Neuronal stem cell (in vitro differentiated cells): ENCODE results near the gene LSM14B.
A peak's percentile ranks its signal among the peaks of the same experiment; 100 is the strongest.

Source experiments
- DNase-seq: peaks from one replicate; pipeline ENCODE4 v3.0.0-alpha.2; 2013; ENCODE audit warnings: low spot score
- H2AFZ ChIP-seq: one replicate; pipeline ENCODE4 v1.6.1; 2013; ENCODE audit warnings: mild to moderate bottlenecking, low read length, inconsistent platforms
- H2AK5ac ChIP-seq: 2 replicates; pipeline ENCODE4 v1.6.1; 2013; ENCODE audit warnings: low read depth, mild to moderate bottlenecking, inconsistent platforms, low read length, moderate library complexity, mixed read lengths
- H2BK120ac ChIP-seq: 2 replicates; pipeline ENCODE4 v1.6.1; 2013; ENCODE audit warnings: low read depth, mild to moderate bottlenecking, inconsistent platforms, low read length, moderate library complexity, mixed read lengths
- H2BK12ac ChIP-seq: one replicate; pipeline ENCODE4 v1.6.1; 2013; ENCODE audit warnings: low read length, inconsistent platforms
- H2BK15ac ChIP-seq: 2 replicates; pipeline ENCODE4 v1.6.1; 2013; ENCODE audit warnings: mild to moderate bottlenecking, low read length, inconsistent platforms, mixed read lengths
- H2BK5ac ChIP-seq: one replicate; pipeline ENCODE4 v1.6.1; 2013; ENCODE audit warnings: inconsistent platforms, mild to moderate bottlenecking, low read length, moderate library complexity
- H3K14ac ChIP-seq: one replicate; pipeline ENCODE4 v1.6.1; 2013; ENCODE audit warnings: low read length, inconsistent platforms
- H3K18ac ChIP-seq: 2 replicates; pipeline ENCODE4 v1.6.1; 2013; ENCODE audit warnings: low read length, inconsistent platforms
- H3K23ac ChIP-seq: 2 replicates; pipeline ENCODE4 v1.6.1; 2013; ENCODE audit warnings: low read depth, mild to moderate bottlenecking, mixed read lengths, low read length, inconsistent platforms; ENCODE audit not compliant: poor library complexity
- H3K27ac ChIP-seq: replicated peaks from 3 replicates; pipeline ENCODE4 v1.5.1; 2013; ENCODE audit warnings: low read length, inconsistent platforms
- H3K27me3 ChIP-seq, 3 experiments: 2 replicates each; pipeline ENCODE4 v1.6.1; 2013; ENCODE audit warnings: low read length in 3 of 3, mild to moderate bottlenecking in 2 of 3, inconsistent platforms in 1 of 3, low read depth in 1 of 3, mixed read lengths in 1 of 3, moderate library complexity in 1 of 3; ENCODE audit not compliant: control insufficient read depth in 3 of 3, insufficient read depth in 3 of 3
- H3K36me3 ChIP-seq, 2 donors: replicated peaks in 1 of 2; 2 replicates each; pipeline ENCODE4 v1.6.1; 2013; ENCODE audit warnings: low read length in 2 of 2; ENCODE audit not compliant: control insufficient read depth in 2 of 2, insufficient read depth in 2 of 2
- H3K4ac ChIP-seq: 2 replicates; pipeline ENCODE4 v1.6.1; 2013; ENCODE audit warnings: inconsistent platforms, mild to moderate bottlenecking, low read length, moderate library complexity
- H3K4me1 ChIP-seq, 2 donors: 1 replicate in 1 of 2; 2 replicates in 1 of 2; pipeline ENCODE4 v1.6.1; 2013; ENCODE audit warnings: low read length in 2 of 2, low read depth in 1 of 2; ENCODE audit not compliant: control insufficient read depth in 2 of 2, insufficient read depth in 1 of 2
- H3K4me2 ChIP-seq: one replicate; pipeline ENCODE4 v1.6.1; 2013; ENCODE audit warnings: mild to moderate bottlenecking, low read length, inconsistent platforms; ENCODE audit not compliant: insufficient read depth, poor library complexity, severe bottlenecking
- H3K4me3 ChIP-seq, 2 donors: 2 replicates each; pipeline ENCODE4 v1.5.1; 2013; ENCODE audit warnings: low read length in 2 of 2, mild to moderate bottlenecking in 2 of 2, inconsistent platforms in 1 of 2, moderate library complexity in 1 of 2
- H3K79me1 ChIP-seq: one replicate; pipeline ENCODE4 v1.6.1; 2013; ENCODE audit warnings: low read depth, mild to moderate bottlenecking, inconsistent platforms, low read length, moderate library complexity
- H3K9ac ChIP-seq: one replicate; pipeline ENCODE4 v1.6.1; 2013; ENCODE audit warnings: mild to moderate bottlenecking, low read depth, low read length, inconsistent platforms; ENCODE audit not compliant: poor library complexity
- H3K9me3 ChIP-seq, 2 donors: replicated peaks in 1 of 2; 2 replicates each; pipeline versions ENCODE3 to v1.6.1; 2013; ENCODE audit warnings: low read length in 2 of 2, mild to moderate bottlenecking in 2 of 2, inconsistent platforms in 1 of 2, low read depth in 1 of 2, mixed read lengths in 1 of 2, moderate library complexity in 1 of 2; ENCODE audit not compliant: control insufficient read depth in 2 of 2, insufficient read depth in 1 of 2
- H4K8ac ChIP-seq: one replicate; pipeline ENCODE4 v1.6.1; 2013; ENCODE audit warnings: low read depth, mild to moderate bottlenecking, inconsistent platforms, low read length, moderate library complexity
- H4K91ac ChIP-seq: one replicate; pipeline ENCODE4 v1.6.1; 2013; ENCODE audit warnings: low read length, low read depth, mild to moderate bottlenecking, inconsistent platforms; ENCODE audit not compliant: poor library complexity
- WGBS, 2 donors: extraction: QIAGEN DNeasy Blood & Tissue Kit; methylation state at CpG; one replicate each; pipeline ENCODE4 v1.1.7; 2013; ENCODE audit warnings: missing lambda C conversion rate in 2 of 2, mixed read lengths in 1 of 2; ENCODE audit not compliant: insufficient read length in 2 of 2, insufficient replicate concordance in 1 of 2; ENCODE audit errors: extremely low coverage in 2 of 2; 5-methylcytosine and 5-hydroxymethylcytosine counted together

Gene LSM14B

GRCh38 chr20:62116558-62117361, 5.5 kb upstream of the LSM14B start:
- H3K23ac ChIP-seq: peak overlapping the region; percentile 75
- no peak overlapping the region for H2BK12ac ChIP-seq
- H2BK5ac ChIP-seq: no peak overlapping the region
- no peak overlapping the region for H3K4me2 ChIP-seq
- peaks cover 12 to 23% of the 10 kb centered on the region in 2 donors for H3K4me1 ChIP-seq
- H2BK15ac ChIP-seq: peak overlapping the region; percentile 16
- peak overlapping the region; percentile 82 for H2AK5ac ChIP-seq
- no peak overlapping the region for H3K4me3 ChIP-seq
- H3K27me3 ChIP-seq: no peaks in the 10 kb centered on the region
- no peak overlapping the region for H2AFZ ChIP-seq
- H3K4ac ChIP-seq: no peak overlapping the region
- H4K8ac ChIP-seq: no peak overlapping the region
- no peaks in the 10 kb centered on the region for H3K79me1 ChIP-seq
- peak overlapping the region; percentile 47 for H3K9ac ChIP-seq
- H2BK120ac ChIP-seq: no peak overlapping the region
- WGBS, 2 donors: no CpG with 5 or more reads among the region's 38 CpGs
- peak overlapping the region; percentile 26 for H3K14ac ChIP-seq
- no peak for DNase-seq
- H3K36me3 ChIP-seq: no peaks in the 10 kb centered on the region
- no peak overlapping the region for H3K27ac ChIP-seq
- H3K9me3 ChIP-seq: peaks cover 8 to 16% of the 10 kb centered on the region in 2 donors
- H3K18ac ChIP-seq: no peak overlapping the region
- no peak overlapping the region for H4K91ac ChIP-seq

GRCh38 chr20:62117362-62117646, 5.0 kb upstream of the LSM14B start:
- no CpG with 5 or more reads among the region's 9 CpGs for WGBS, 2 donors
- peak overlapping the region; percentile 82 for H2AK5ac ChIP-seq
- DNase-seq: no peak

GRCh38 chr20:62117658-62118057, 4.6 kb upstream of the LSM14B start:
- H3K27me3 ChIP-seq: no peaks in the 10 kb centered on the region
- H2AK5ac ChIP-seq: peak overlapping the region; percentile 73
- no peaks in the 10 kb centered on the region for H3K36me3 ChIP-seq
- no peak overlapping the region for H4K8ac ChIP-seq
- WGBS, 2 donors: no CpG with 5 or more reads among the region's 15 CpGs
- no peak overlapping the region for H3K14ac ChIP-seq
- peak overlapping the region; percentile 10 for H2BK5ac ChIP-seq
- no peak overlapping the region for H3K4me2 ChIP-seq
- H3K23ac ChIP-seq: peak overlapping the region; percentile 68
- peak overlapping the region; percentile 82 for H2BK15ac ChIP-seq
- no peak overlapping the region for H3K4ac ChIP-seq
- no peak overlapping the region for H3K9ac ChIP-seq
- peaks cover 2 to 12% of the 10 kb centered on the region in 2 donors for H3K9me3 ChIP-seq
- DNase-seq: no peak
- peak overlapping the region; percentile 18 for H2AFZ ChIP-seq
- peaks cover 12 to 23% of the 10 kb centered on the region in 2 donors for H3K4me1 ChIP-seq
- peak overlapping the region; percentile 85 for H2BK12ac ChIP-seq
- H3K18ac ChIP-seq: peak overlapping the region; percentile 91
- H2BK120ac ChIP-seq: no peak overlapping the region
- H3K27ac ChIP-seq: no peak overlapping the region
- H3K4me3 ChIP-seq: no peak overlapping the region
- peaks cover 2% of the 10 kb centered on the region for H3K79me1 ChIP-seq
- no peak overlapping the region for H4K91ac ChIP-seq

More at GRCh38 chr20:62117362-62117646, 5.0 kb upstream of the LSM14B start:
- peaks cover 5 to 15% of the 10 kb centered on the region in 2 donors for H3K9me3 ChIP-seq
- peak overlapping the region; percentile 18 for H2AFZ ChIP-seq
- no peak overlapping the region for H4K91ac ChIP-seq
- no peak overlapping the region for H3K27ac ChIP-seq
- peaks cover 12 to 23% of the 10 kb centered on the region in 2 donors for H3K4me1 ChIP-seq
- no peaks in the 10 kb centered on the region for H3K36me3 ChIP-seq
- no peak overlapping the region for H2BK15ac ChIP-seq
- H3K4me3 ChIP-seq: no peak overlapping the region
- no peak overlapping the region for H2BK120ac ChIP-seq
- no peak overlapping the region for H3K4me2 ChIP-seq
- no peaks in the 10 kb centered on the region for H3K79me1 ChIP-seq
- H2BK12ac ChIP-seq: peak overlapping the region; percentile 85
- no peak overlapping the region for H3K4ac ChIP-seq
- H2BK5ac ChIP-seq: no peak overlapping the region
- no peak overlapping the region for H3K9ac ChIP-seq
- peak overlapping the region; percentile 26 for H3K14ac ChIP-seq
- H4K8ac ChIP-seq: no peak overlapping the region
- H3K27me3 ChIP-seq: no peaks in the 10 kb centered on the region
- H3K23ac ChIP-seq: no peak overlapping the region
- no peak overlapping the region for H3K18ac ChIP-seq

GRCh38 chr20:62118113-62119043, 3.9 kb upstream of the LSM14B start:
- Histone ChIP-seq H3K9ac (no peak overlapping the region), H3K4me2 (no peak overlapping the region), H4K8ac (no peak overlapping the region), H3K9me3 (peaks cover 0 to 5% of the 10 kb centered on the region in 2 donors), H4K91ac (no peak overlapping the region), H2BK12ac (peak overlapping the region; percentile 63), H3K4me3 (no peak overlapping the region), H2AK5ac (peak overlapping the region; percentile 93), H3K79me1 (peaks cover 2% of the 10 kb centered on the region), H3K23ac (peak overlapping the region; percentile 68), H3K4ac (no peak overlapping the region), H3K18ac (peak overlapping the region; percentile 67), H3K4me1 (peaks cover 12 to 23% of the 10 kb centered on the region in 2 donors), H3K36me3 (no peaks in the 10 kb centered on the region), H2BK120ac (no peak overlapping the region), H2AFZ (peak overlapping the region; percentile 4), H2BK15ac (peak overlapping the region; percentile 54), H3K27me3 (no peaks in the 10 kb centered on the region), H2BK5ac (peak overlapping the region; percentile 10), H3K27ac (no peak overlapping the region), H3K14ac (no peak overlapping the region)
- DNase-seq: no peak
- no CpG with 5 or more reads among the region's 21 CpGs for WGBS, 2 donors
